ENCODE data around the gene SCN5A.

The SCN5A gene

GRCh38 chr3:38534180-38534579 is 115.3 kb downstream of the SCN5A start:
- DNase-seq: no peak

DNA sequence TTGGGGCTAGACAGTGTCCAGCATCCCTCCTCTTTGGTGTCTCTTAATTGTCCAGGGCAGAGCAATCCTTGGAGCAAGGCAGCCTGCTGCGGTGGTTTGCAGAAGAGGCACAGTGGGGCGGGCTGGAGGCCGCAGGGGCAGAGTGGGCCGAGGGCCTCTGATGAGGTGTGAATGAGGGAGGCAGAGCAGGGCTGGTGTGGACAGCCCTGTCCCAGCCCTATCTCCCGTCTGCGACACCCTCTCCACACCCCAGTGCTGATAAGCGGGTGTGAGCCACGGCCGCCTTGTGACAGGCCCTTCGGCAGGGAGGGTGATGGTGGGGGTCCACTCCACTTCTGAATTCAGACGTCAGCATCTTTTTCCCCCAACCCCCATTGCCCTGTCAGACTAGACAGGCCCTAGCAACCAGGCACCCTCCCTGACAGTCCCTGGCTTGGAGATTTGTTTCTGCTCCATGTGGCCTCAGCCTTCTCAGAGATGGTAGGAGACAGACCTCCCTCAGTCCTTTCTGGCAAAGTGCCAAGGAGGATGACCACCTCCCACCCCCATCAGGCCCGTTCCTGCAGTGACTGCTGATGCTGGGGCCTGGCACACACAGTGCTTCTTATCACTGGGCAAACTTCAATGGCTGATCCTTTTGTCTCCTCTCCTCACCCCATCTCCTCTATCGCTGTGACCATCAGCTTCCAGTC is 116.1 kb downstream of the SCN5A start:
- no peak for DNase-seq

DNA sequence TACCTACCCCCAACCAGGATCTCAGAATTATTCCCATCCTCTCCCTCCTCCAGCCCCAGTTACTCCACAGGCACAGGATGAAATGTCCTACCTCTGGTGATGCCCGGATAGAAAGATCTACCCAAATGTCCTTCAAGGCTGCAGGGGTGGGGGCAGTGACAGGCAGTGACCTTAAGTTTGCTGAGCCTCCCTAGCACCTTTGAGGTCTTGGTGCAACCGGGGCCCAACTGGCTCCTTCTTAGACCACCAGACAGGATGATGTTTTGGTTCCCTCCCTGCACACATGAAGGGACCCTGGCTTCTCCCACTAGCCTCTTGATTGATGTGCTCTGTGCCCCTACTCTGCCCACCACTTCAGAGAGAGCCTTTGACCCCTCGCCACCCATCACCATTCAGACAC is 117.0 kb downstream of the SCN5A start:
- DNase-seq: no peak

GRCh38 chr3:38528457-38528856 is 121.0 kb downstream of the SCN5A start:
- DNase-seq: peak; percentile 9

DNA sequence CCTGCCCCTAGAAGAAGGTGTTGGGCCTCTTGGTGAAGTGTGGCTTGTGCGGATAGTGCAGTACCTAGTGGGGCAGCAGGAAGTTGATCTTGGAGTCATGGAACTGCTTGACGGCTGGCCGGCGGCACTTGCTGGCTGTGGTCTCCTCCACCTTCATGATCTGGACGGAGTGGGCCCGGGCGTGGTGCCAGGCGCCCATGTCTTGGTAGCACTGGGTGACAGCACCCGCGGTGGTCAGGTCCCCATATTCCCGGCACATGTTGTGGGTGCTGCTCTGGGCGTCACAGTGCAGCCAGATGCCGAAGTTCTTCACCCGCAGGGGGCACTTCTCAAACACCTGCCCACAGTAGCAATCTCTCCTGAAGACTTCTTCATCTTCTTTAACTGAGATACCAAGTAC is 122.7 kb downstream of the SCN5A start:
- DNase-seq: no peak

DNA sequence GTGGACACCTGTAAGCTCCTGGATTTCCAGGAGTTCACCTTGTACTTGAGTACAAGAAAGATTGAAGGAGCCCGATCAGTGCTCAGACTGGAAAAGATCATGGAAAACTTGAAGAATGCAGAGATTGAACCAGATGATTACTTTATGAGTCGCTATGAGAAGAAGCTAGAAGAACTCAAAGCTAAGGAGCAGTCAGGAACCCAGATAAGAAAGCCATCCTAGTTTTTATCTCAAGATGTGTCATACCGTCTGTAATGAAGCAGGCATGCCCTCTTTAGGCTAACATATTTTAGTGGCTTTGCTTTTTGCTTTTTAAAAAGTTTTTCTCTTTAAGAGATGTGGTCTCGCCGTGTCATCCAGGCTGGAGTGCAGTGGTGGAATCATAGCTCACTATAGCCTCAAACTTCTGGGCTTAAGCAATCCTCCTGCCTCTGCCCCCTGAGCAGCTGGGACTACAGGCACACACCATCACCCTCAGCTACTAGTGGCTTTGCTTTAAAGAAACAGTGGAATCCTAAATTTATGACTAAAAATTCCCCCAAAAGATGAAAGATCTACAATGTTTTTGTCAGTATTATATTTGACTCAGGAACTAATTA is 125.2 kb downstream of the SCN5A start:
- DNase-seq: peak; percentile 70

DNA sequence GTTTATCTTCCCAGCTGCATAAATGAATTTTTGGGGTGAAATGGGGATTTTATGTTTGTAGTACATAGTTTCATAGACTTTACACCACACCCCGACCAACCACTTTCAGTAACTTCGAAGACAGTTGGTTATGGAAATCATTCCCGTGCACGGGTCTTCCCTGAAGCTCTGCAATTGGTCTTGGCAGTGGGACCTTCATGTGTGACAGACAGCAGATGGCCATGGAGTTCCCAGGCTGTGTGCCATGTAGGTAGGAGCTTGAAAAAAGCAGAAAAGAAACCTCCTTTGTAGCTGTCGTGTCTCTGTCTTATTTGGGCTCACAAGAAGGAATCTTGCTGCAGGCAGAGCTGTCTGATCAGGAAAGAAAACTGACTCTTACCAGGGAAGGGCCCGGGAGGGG is 127.5 kb downstream of the SCN5A start:
- no peak for DNase-seq

DNA sequence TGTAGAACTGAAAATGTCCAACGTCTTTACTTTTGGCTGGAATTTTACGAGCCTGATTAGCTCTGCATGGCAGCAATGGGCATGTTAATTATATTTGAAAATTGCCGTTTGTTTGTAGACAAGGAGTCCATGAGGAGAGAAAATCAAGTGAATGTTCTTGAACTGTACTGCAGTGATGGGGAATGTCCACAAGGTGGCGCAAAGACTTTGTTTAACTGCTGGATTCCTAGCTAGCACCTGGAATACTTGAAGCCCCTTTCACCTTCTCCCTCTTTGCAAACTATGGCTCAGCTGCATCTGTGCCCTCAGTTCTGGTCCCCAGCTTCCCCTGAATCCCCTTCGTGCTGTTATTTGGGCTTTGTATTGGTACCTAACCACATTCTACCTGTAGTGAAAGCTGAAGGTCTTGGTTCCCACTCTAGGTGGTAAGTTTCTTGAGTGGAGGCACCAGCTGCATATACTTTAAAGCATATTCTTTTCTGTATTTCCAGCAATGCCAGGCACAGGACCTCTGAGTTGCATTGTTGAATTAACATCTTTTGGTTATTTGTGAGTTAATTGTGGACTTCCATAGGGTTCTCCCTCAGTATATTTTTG is 128.0 kb downstream of the SCN5A start:
- DNase-seq: peak; percentile 60

DNA sequence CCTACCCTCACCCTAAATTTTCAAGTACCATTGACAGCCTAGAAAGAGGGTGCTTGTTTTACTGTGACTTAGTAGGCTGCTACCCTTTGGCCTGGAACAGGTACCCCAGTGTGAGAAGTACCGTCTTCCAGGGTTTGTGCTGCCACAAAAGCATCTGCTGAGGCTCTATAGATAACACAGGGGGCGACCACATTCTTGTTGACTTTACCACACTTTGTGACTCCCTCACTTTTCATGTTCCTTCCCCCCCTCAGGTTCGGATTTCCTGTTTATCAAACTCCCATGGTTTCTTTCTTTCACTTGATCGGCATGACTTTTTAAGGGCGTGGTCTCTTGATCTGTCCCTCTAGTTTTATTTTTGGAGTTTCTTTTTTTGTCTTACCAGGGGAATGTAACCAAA is 129.8 kb downstream of the SCN5A start:
- DNase-seq: no peak

GRCh38 chr3:38519000-38519399 is 130.5 kb downstream of the SCN5A start:
- peak; percentile 13 for DNase-seq

DNA sequence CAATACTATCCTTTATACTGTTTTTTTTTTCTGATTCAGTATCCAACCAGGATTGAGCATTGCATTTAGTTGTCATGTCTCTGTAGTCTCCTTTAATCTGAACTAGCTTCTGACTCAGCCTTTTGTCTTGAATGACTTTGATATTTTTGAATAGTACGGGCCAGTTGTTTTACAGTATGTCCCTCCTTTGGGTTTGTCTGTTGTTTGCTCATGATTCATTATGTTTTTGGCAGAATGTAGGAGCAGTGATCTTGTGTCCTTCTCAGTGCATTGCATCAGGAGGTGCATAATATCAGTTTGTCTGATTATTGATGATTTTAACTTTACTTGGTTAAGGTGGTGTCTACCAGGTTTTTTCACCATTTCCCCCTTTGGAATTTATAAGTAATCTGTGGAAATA is 132.8 kb downstream of the SCN5A start:
- peak; percentile 6 for DNase-seq

GRCh38 chr3:38515367-38515766 is 134.1 kb downstream of the SCN5A start:
- DNase-seq: no peak

GRCh38 chr3:38511546-38511945 is 137.9 kb downstream of the SCN5A start:
- no peak for DNase-seq

GRCh38 chr3:38510631-38511030 is 138.9 kb downstream of the SCN5A start:
- no peak for DNase-seq

GRCh38 chr3:38509732-38510131 is 139.8 kb downstream of the SCN5A start:
- no peak for DNase-seq

GRCh38 chr3:38507120-38507519 is 142.4 kb downstream of the SCN5A start:
- DNase-seq: no peak

- DNase-seq: peak; percentile 27
Measured at GRCh38 chr3:38500688-38501417, 148.6 kb downstream of the SCN5A start.

Data from fibroblast of skin of back (primary cell).